Skeletal muscle tissue (tissue), 4 donors: ENCODE measurements around the gene MOCOS. TPM values are rescaled to one million over a fixed set of nuclear protein-coding genes. Genes with fewer than 3 reads are reported as not detected.
A peak's percentile ranks its signal among the peaks of the same experiment; 100 is the strongest.
"Not testable (repeated sequence)": the region's sequence is repeated elsewhere in the genome, so short reads cannot be mapped to it uniquely, and the experiment has no call there.

Experiments used
- H3K27ac ChIP-seq: one replicate; pipeline ENCODE4 v1.7.0; 2013; ENCODE audit warnings: mild to moderate bottlenecking, low read depth, low read length, inconsistent platforms
- H3K27me3 ChIP-seq, 3 donors: one replicate each; pipeline ENCODE4 v1.7.0; 2013; ENCODE audit warnings: low read length in 3 of 3; ENCODE audit not compliant: control insufficient read depth in 3 of 3, insufficient read depth in 3 of 3
- H3K36me3 ChIP-seq, 3 donors: one replicate each; pipeline ENCODE4 v1.7.0; 2013; ENCODE audit warnings: low read length in 3 of 3; ENCODE audit not compliant: control insufficient read depth in 3 of 3, insufficient read depth in 3 of 3
- H3K4me1 ChIP-seq, 3 donors: one replicate each; pipeline ENCODE4 v1.7.0; 2013; ENCODE audit warnings: low read length in 3 of 3, mild to moderate bottlenecking in 3 of 3; ENCODE audit not compliant: control insufficient read depth in 3 of 3, insufficient read depth in 3 of 3
- H3K4me3 ChIP-seq, 3 donors: one replicate each; pipeline ENCODE4 v1.7.0; 2013; ENCODE audit warnings: low read length in 3 of 3
- H3K9ac ChIP-seq, 3 donors: one replicate each; pipeline ENCODE4 v1.7.0; 2013; ENCODE audit warnings: low read length in 3 of 3, mild to moderate bottlenecking in 3 of 3, moderate library complexity in 2 of 3, low read depth in 1 of 3
- H3K9me3 ChIP-seq, 3 donors: one replicate each; pipeline ENCODE4 v1.7.0; 2013; ENCODE audit warnings: low read length in 3 of 3; ENCODE audit not compliant: control insufficient read depth in 3 of 3
- total RNA-seq: library from RNA; depleted of rRNA; stranded (reverse); fragments of >200 nt; gene quantifications from one replicate; pipeline ENCODE4 v1.2.3, GENCODE V29; 2014
- donor health status: Osteomylitis.

The MOCOS gene
- total RNA-seq, 1 donor from 2014 or later: 0.52 TPM

GRCh38 chr18:36211612-36212065, 24.3 kb downstream of the MOCOS start:
- Histone ChIP-seq H3K27me3 (no peaks in the 10 kb centered on the region), H3K36me3 (no peaks in the 10 kb centered on the region), H3K4me1 (peaks cover 0 to 3% (median 2%) of the 10 kb centered on the region in 3 donors), H3K9me3 (peaks cover 0 to 4% (median 0%) of the 10 kb centered on the region in 3 donors), H3K9ac (no peak overlapping the region), H3K4me3 (no peak overlapping the region), H3K27ac (no peak overlapping the region)

GRCh38 chr18:36212301-36213171, 25.2 kb downstream of the MOCOS start:
- peak overlapping the region in 1 of 3 donors; percentile 43 for H3K4me3 ChIP-seq
- H3K4me1 ChIP-seq: peaks cover 0 to 3% (median 2%) of the 10 kb centered on the region in 3 donors
- no peaks in the 10 kb centered on the region for H3K27me3 ChIP-seq
- H3K36me3 ChIP-seq: no peaks in the 10 kb centered on the region
- no peak overlapping the region for H3K27ac ChIP-seq
- H3K9me3 ChIP-seq: peaks cover 0 to 4% (median 0%) of the 10 kb centered on the region in 3 donors
- peak overlapping the region in 1 of 3 donors; percentile 25 for H3K9ac ChIP-seq

GRCh38 chr18:36214811-36215210, 27.5 kb downstream of the MOCOS start:
- no peak overlapping the region for H3K27ac ChIP-seq
- no peaks in the 10 kb centered on the region for H3K27me3 ChIP-seq
- H3K4me1 ChIP-seq: peaks cover 0 to 3% (median 2%) of the 10 kb centered on the region in 3 donors
- no peaks in the 10 kb centered on the region for H3K9me3 ChIP-seq
- no peak overlapping the region for H3K4me3 ChIP-seq
- H3K36me3 ChIP-seq: no peaks in the 10 kb centered on the region
- no peak overlapping the region for H3K9ac ChIP-seq

- Histone ChIP-seq H3K4me3 (no peak overlapping the region), H3K36me3 (no peaks in the 10 kb centered on the region), H3K27me3 (no peaks in the 10 kb centered on the region), H3K9ac (no peak overlapping the region), H3K4me1 (peaks cover 0 to 3% (median 2%) of the 10 kb centered on the region in 3 donors), H3K9me3 (no peaks in the 10 kb centered on the region), H3K27ac (no peak overlapping the region)
Observed at GRCh38 chr18:36215577-36215976, 28.3 kb downstream of the MOCOS start.

GRCh38 chr18:36217348-36217747, 30.1 kb downstream of the MOCOS start:
- Histone ChIP-seq H3K27me3 (no peaks in the 10 kb centered on the region), H3K9me3 (no peaks in the 10 kb centered on the region), H3K4me1 (peaks cover 0 to 3% (median under 1%) of the 10 kb centered on the region in 3 donors), H3K9ac (no peak overlapping the region), H3K27ac (no peak overlapping the region), H3K36me3 (no peaks in the 10 kb centered on the region), H3K4me3 (no peak overlapping the region)

- no peak overlapping the region for H3K9ac ChIP-seq
- no peak overlapping the region for H3K4me3 ChIP-seq
- no peaks in the 10 kb centered on the region for H3K4me1 ChIP-seq
- no peaks in the 10 kb centered on the region for H3K27me3 ChIP-seq
- peaks cover under 1 to 8% (median 4%) of the 10 kb centered on the region in 3 donors for H3K9me3 ChIP-seq
- H3K27ac ChIP-seq: no peak overlapping the region
- no peaks in the 10 kb centered on the region for H3K36me3 ChIP-seq
Observed at GRCh38 chr18:36229188-36229587, 41.9 kb downstream of the MOCOS start.

- not testable (repeated sequence) for H3K27me3 ChIP-seq, H3K36me3 ChIP-seq, H3K27ac ChIP-seq, H3K4me3 ChIP-seq, H3K9me3 ChIP-seq, H3K9ac ChIP-seq, H3K4me1 ChIP-seq
Observed at GRCh38 chr18:36240510-36240909, 53.2 kb downstream of the MOCOS start.

GRCh38 chr18:36241831-36242230, 54.5 kb downstream of the MOCOS start:
- Histone ChIP-seq H3K9ac (no peak overlapping the region), H3K4me1 (no peaks in the 10 kb centered on the region), H3K9me3 (no peaks in the 10 kb centered on the region), H3K27ac (no peak overlapping the region), H3K4me3 (no peak overlapping the region), H3K27me3 (no peaks in the 10 kb centered on the region), H3K36me3 (no peaks in the 10 kb centered on the region)

GRCh38 chr18:36247036-36247435, 59.7 kb downstream of the MOCOS start:
- Histone ChIP-seq H3K36me3 (no peaks in the 10 kb centered on the region), H3K9ac (no peak overlapping the region), H3K4me3 (no peak overlapping the region), H3K27ac (no peak overlapping the region), H3K9me3 (peaks cover 0 to 3% (median 3%) of the 10 kb centered on the region in 3 donors), H3K27me3 (no peaks in the 10 kb centered on the region), H3K4me1 (no peaks in the 10 kb centered on the region)

- Histone ChIP-seq H3K9me3 (peaks cover 0 to 3% (median 3%) of the 10 kb centered on the region in 3 donors), H3K4me3 (no peak overlapping the region), H3K36me3 (no peaks in the 10 kb centered on the region), H3K9ac (no peak overlapping the region), H3K27ac (no peak overlapping the region), H3K4me1 (no peaks in the 10 kb centered on the region), H3K27me3 (no peaks in the 10 kb centered on the region)
Observed at GRCh38 chr18:36249392-36249791, 62.1 kb downstream of the MOCOS start.
